Spleen (tissue), 7 donors: ENCODE measurements around the gene ACSL1.

Experiments used
- CTCF ChIP-seq, 11 experiments: fragments of 200-600 bp in 7 of 11; fragments of 450-650 bp in 4 of 11; sonication (generic) in 4 of 11; IDR thresholded peaks in 8 of 11; conservative IDR thresholded peaks in 3 of 11; 1 replicate in 7 of 11; 2 replicates in 4 of 11; pipeline versions ENCODE4 v1.4.0 to v1.8.0; 2016 to 2021; ENCODE audit warnings: antibody characterized with exemption in 11 of 11, inconsistent platforms in 4 of 11, mild to moderate bottlenecking in 1 of 11
- POLR2AphosphoS5 ChIP-seq, 3 donors: sonication (generic); formaldehyde crosslinking; IDR thresholded peaks; one replicate each; pipeline ENCODE4 v1.5.1; 2017; ENCODE audit warnings: antibody characterized with exemption in 3 of 3
- donor health status: DM: no; HTN: no; CAD: no; lungs with moderate emphysema.
- donor health status: DM: no; HTN: no; CAD: no.
- donor health status: DM: no; HTN: no; CAD: no.

- TF ChIP-seq CTCF (IDR thresholded peaks at IDR 0.05 in 8 of 11, conservative IDR thresholded peaks at IDR 0.05 in 3 of 11) (peak in 1 of 11 experiments; percentile 8), POLR2AphosphoS5 (IDR thresholded peaks at IDR 0.05) (peak in 1 of 3 donors; percentile 62)
Measured at GRCh38 chr4:184848510-184848909, 22.7 kb upstream of the ACSL1 start.
